Mononuclear cell (primary cell): ENCODE measurements around the gene LGALS4. TPM values are rescaled to one million over a fixed set of nuclear protein-coding genes. Genes with fewer than 3 reads are reported as not detected.
"Not testable (repeated sequence)": the region's sequence is repeated elsewhere in the genome, so short reads cannot be mapped to it uniquely, and the experiment has no call there.

Source experiments
- H3K27me3 ChIP-seq: 2 replicates; pipeline ENCODE4 v1.6.0; 2011; ENCODE audit warnings: low read length, control low read depth; ENCODE audit not compliant: insufficient read depth
- H3K4me1 ChIP-seq: 2 replicates; pipeline ENCODE4 v1.5.1; 2011; ENCODE audit warnings: mild to moderate bottlenecking, low read length, control low read depth; ENCODE audit not compliant: insufficient read depth
- H3K4me3 ChIP-seq: 2 replicates; pipeline ENCODE4 v1.5.1; 2011; ENCODE audit warnings: mild to moderate bottlenecking, low read length, moderate library complexity
- H3K9me3 ChIP-seq: 2 replicates; pipeline ENCODE4 v1.5.1; 2011; ENCODE audit warnings: low read depth, mild to moderate bottlenecking, control low read depth, low read length
- total RNA-seq: library from RNA; depleted of rRNA; stranded (reverse); fragments of >200 nt; gene quantifications from one replicate; pipeline ENCODE4 v1.2.3, GENCODE V29; 2012

LGALS4 gene
- total RNA-seq, 1 donor = 0.21 TPM

DNA sequence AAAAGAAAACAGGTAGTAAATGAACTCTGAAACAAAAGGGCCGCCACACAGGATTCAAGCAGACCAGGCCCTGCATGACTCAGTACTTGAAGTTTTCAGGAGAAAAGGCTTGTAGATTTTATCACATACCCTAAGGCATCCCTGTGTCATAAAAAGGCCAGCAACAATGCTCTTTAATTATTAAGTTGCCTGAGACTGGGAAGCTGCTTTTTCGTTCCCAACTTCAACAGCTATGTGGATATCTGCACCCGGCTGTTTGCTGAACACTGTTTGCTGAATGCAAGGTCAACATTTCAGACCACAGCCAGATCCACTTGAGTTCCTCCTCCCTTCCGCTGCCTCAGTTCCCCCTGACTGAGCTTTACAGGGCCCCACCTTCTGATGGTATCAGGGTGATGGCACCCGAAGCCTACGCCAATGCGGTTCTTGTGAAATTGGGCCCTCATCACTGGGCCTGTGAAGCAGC, 24.9 kb upstream of the LGALS4 start:
- Histone ChIP-seq H3K4me1 (peaks cover 25% of the 10 kb centered on the region), H3K4me3 (no peak overlapping the region), H3K27me3 (no peaks in the 10 kb centered on the region), H3K9me3 (no peaks in the 10 kb centered on the region)

GRCh38 chr19:38836983-38837626, 24.4 kb upstream of the LGALS4 start:
- Histone ChIP-seq H3K4me3 (no peak overlapping the region), H3K4me1 (peaks cover 23% of the 10 kb centered on the region), H3K9me3 (no peaks in the 10 kb centered on the region), H3K27me3 (no peaks in the 10 kb centered on the region)

DNA sequence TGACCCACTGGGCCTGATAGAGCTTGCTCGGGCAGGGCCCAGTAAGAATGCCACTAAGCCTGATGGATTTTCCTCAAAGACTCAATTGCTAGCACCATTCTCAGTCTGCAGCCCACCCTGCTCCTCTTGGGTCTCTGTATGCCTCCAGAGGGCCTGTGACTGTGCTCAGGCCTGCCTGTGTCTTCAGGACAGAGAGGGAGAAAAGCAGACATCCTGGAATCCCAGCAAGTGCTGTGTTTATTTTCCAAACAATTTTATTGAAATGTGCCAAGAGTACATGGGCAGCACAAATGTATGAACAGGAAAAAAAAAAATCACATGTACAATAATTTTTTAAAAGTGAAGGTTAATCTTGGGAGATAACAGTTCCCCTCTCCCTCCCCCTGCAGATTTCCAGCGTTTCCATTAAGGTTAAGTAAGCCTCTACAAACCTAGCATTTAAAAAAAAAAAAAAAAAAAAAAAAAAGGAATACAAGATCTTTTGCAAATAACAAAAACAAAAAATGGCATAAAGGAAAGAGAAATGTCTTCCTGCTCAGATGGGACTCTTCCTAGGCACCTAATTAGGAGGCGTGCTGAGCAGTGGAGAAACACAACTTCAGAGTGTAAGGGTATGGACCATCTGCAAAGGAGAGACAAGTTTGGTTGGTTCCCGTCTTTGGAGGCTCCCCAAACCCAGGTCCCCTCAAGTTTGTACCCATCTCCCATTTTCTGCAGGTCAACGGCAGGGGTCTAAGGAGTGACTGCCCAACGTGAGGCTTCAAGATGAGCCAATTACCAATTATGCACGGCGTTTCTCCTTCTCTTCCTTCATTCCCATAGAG, 23.6 kb upstream of the LGALS4 start:
- Histone ChIP-seq H3K9me3 (no peaks in the 10 kb centered on the region), H3K4me1 (peaks cover 17% of the 10 kb centered on the region), H3K27me3 (no peaks in the 10 kb centered on the region), H3K4me3 (no peak overlapping the region)

GRCh38 chr19:38834590-38834989, 21.8 kb upstream of the LGALS4 start:
- Histone ChIP-seq H3K4me3 (no peak overlapping the region), H3K4me1 (peaks cover 22% of the 10 kb centered on the region), H3K27me3 (no peaks in the 10 kb centered on the region), H3K9me3 (no peaks in the 10 kb centered on the region)

DNA sequence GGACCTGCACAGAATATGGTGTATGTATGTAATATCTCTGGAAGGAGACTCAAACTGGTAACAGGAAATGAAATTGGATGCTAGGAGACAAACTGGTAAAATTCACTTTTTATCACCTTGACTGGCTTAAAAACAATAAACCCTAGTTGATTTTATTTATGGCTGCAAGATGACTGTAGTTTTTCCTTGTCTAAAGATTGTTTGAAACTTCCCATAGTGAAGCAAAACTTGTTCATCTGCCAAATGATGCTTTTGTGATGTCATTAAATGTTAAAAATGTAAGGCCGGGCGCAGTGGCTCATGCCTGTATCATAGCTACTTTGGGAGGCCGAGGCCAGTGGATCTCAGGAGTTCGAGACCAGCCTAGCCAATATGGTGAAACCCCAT, 21.4 kb upstream of the LGALS4 start:
- H3K9me3 ChIP-seq = no peaks in the 10 kb centered on the region
- no peak overlapping the region for H3K4me3 ChIP-seq
- no peaks in the 10 kb centered on the region for H3K27me3 ChIP-seq
- H3K4me1 ChIP-seq = peaks cover 27% of the 10 kb centered on the region

DNA sequence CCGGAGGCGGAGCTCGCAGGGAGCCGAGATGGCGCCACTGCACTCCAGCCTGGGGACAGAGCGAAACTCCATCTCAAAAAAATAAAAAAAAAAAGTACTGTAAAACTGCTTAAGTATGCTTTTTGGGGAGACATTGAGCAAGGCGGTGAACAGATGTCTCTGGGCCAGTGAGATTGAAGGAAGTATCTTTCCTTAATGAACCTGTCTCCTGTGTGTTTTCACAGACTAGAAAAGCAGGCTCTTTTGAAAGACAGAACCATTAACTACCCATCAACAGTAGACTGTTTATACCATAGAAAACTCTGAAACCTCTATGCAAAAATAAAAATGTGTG, 20.3 kb upstream of the LGALS4 start:
- no peak overlapping the region for H3K4me3 ChIP-seq
- H3K9me3 ChIP-seq = no peaks in the 10 kb centered on the region
- H3K27me3 ChIP-seq = no peaks in the 10 kb centered on the region

GRCh38 chr19:38831142-38831605, 18.4 kb upstream of the LGALS4 start:
- H3K9me3 ChIP-seq = no peaks in the 10 kb centered on the region
- H3K4me1 ChIP-seq = peaks cover 30% of the 10 kb centered on the region
- no peaks in the 10 kb centered on the region for H3K27me3 ChIP-seq
- H3K4me3 ChIP-seq = peak overlapping the region; percentile 55

More for the DNA sequence above, 20.3 kb upstream of the LGALS4 start:
- peaks cover 30% of the 10 kb centered on the region for H3K4me1 ChIP-seq

- no peaks in the 10 kb centered on the region for H3K27me3 ChIP-seq
- H3K4me1 ChIP-seq = peaks cover 30% of the 10 kb centered on the region
- H3K4me3 ChIP-seq = no peak overlapping the region
- H3K9me3 ChIP-seq = no peaks in the 10 kb centered on the region
Observed at GRCh38 chr19:38830039-38830733, 17.4 kb upstream of the LGALS4 start.

DNA sequence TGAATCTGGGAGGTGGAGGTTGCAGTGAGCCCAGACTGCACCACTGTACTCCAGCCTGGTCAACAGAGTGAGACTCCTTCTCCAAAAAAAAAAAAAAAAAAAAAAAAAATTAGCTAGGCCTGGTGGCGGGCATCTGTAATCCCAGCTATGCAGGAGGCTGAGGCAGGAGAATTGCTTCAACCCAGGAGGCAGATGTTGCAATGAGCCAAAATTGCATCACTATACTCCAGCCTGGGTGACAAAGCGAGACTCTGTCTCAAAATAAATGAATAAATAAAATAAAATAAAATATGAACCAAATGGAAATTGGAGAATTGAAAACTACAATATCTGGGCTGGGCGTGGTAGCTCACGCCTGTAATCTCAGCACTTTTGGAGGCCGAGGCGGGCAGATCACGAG, 16.5 kb upstream of the LGALS4 start:
- H3K4me1 ChIP-seq = peaks cover 30% of the 10 kb centered on the region
- not testable (repeated sequence) for H3K4me3 ChIP-seq, H3K27me3 ChIP-seq

DNA sequence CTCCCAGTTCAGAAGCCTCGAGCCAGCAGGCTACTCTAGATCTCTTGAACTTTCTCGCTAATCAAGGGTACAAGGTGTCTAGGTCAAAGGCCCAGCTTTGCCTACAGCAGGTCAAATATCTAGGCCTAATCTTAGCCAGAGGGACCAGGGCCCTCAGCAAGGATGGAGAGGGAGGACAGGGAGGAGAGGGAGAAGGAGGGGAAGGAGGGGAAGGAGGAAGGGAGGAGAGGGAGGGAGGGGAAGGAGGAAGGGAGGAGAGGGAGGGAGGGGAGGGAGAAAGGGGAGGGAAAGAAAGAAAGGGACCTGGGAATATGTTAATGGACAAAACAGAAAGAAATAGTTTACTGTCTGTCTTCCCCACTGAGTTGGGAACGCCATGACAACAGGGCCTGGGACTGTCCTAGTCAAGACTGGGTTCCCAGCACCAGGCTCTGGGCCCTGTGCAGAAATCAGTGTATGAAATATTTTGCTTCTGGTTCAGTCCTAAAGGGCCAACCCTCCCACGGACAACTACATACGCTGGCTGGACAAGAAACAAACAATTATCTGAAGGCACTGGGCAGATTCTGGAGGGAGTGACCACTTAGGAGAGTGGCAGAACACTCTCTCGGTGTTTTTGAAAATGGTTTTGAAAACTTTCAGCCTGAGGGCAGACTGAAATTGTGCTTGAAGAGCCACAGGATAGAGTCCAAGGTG, 14.3 kb upstream of the LGALS4 start:
- peaks cover 25% of the 10 kb centered on the region for H3K4me1 ChIP-seq
- H3K27me3 ChIP-seq = no peaks in the 10 kb centered on the region
- no peak overlapping the region for H3K4me3 ChIP-seq
- H3K9me3 ChIP-seq = no peaks in the 10 kb centered on the region

More for the DNA sequence above, 16.5 kb upstream of the LGALS4 start:
- H3K9me3 ChIP-seq = not testable (repeated sequence)

DNA sequence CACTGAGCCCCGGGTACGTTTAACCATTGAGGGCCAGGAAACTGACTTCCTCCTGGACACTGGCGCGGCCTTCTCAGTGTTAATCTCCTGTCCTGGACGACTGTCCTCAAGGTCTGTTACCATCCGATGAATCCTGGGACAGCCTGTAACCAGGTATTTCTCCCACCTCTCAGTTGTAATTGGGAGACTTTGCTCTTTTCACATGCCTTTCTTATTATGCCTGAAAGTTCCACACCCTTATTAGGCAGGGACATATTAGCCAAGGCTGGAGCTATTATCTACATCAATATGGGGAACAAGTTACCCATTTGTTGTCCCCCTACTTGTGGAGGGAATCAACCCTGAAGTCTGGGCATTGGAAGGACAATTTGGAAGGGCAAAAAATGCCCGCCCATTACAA, 13.2 kb upstream of the LGALS4 start:
- peaks cover 22% of the 10 kb centered on the region for H3K4me1 ChIP-seq
- not testable (repeated sequence) for H3K4me3 ChIP-seq, H3K9me3 ChIP-seq, H3K27me3 ChIP-seq

GRCh38 chr19:38821230-38821825, 8.6 kb upstream of the LGALS4 start:
- H3K4me3 ChIP-seq, H3K27me3 ChIP-seq, H3K4me1 ChIP-seq: not testable (repeated sequence)

DNA sequence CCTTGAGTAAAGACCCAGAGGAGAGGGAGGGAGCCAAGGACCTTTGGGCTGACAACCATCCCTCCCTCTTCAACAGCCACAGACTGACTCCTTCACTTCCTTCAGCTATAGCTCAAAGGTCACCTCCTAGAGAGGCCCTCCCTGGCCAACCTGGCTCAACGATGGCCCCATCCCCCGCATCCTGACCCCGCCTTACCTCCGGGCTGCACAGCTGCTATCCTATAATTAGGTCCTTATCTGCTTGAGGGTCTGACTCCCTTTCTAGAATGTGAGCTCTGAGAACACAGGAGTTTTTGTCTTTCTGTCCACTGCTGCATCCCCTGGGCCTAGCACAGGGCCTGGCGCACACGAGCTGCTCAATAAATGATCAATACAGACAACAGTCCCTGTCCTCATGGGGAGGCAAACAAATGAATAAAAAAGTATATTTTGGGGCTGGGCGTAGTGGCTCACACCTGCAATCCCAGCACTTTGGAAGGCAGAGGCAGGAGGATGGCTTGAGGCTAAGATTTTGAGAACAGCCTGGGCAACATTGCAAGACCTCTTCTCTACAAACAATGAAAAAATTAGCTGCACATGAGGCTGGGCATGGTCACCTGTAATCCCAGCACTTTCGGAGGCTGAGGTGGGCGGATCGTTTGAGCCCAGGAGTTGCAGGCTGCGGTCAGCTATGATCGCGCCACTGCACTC, 6.6 kb upstream of the LGALS4 start:
- no peak overlapping the region for H3K4me3 ChIP-seq
- H3K9me3 ChIP-seq = no peaks in the 10 kb centered on the region
- no peaks in the 10 kb centered on the region for H3K4me1 ChIP-seq

More at GRCh38 chr19:38821230-38821825, 8.6 kb upstream of the LGALS4 start:
- H3K9me3 ChIP-seq = not testable (repeated sequence)

GRCh38 chr19:38817081-38817480, 4.3 kb upstream of the LGALS4 start:
- H3K4me3 ChIP-seq = no peak overlapping the region
- H3K9me3 ChIP-seq = no peaks in the 10 kb centered on the region
- H3K4me1 ChIP-seq = no peaks in the 10 kb centered on the region
- H3K27me3 ChIP-seq = no peaks in the 10 kb centered on the region

More for the DNA sequence above, 6.6 kb upstream of the LGALS4 start:
- H3K27me3 ChIP-seq = no peaks in the 10 kb centered on the region
